ENCODE data around the gene TMEM109. TPM values are rescaled to one million over a fixed set of nuclear protein-coding genes. Genes with fewer than 3 reads are reported as not detected.

The TMEM109 gene
- total RNA-seq, 4 donors from 2014 or later: 107 to 132 (median 120) TPM

- Histone ChIP-seq H3K4me3 (no peak overlapping the region), H3K36me3 (peaks cover 0 to 77% of the 10 kb centered on the region in 2 donors), H3K27ac (no peak overlapping the region), H3K27me3 (no peaks in the 10 kb centered on the region), H3K4me1 (no peaks in the 10 kb centered on the region), H3K9me3 (no peaks in the 10 kb centered on the region)
- ATAC-seq: no peak
- WGBS, 2 donors (ENCODE audit: low coverage in 1 of 2): 29 to 61% methylated on average over 1 to 2 of the region's 5 CpGs
- no peak for TF ChIP-seq POLR2AphosphoS5 (IDR thresholded peaks at IDR 0.05)
- no peak for TF ChIP-seq POLR2A (IDR thresholded peaks at IDR 0.05)
- TF ChIP-seq EP300 (IDR thresholded peaks at IDR 0.05): no peak
- TF ChIP-seq CTCF (IDR thresholded peaks at IDR 0.05): no peak
These were observed 23.3 kb upstream of the TMEM109 start for GRCh38 chr11:60890696-60891095.

- H3K27me3 ChIP-seq: no peaks in the 10 kb centered on the region
- H3K27ac ChIP-seq: no peak overlapping the region
- TF ChIP-seq POLR2A (IDR thresholded peaks at IDR 0.05) (no peak), POLR2AphosphoS5 (IDR thresholded peaks at IDR 0.05) (no peak), EP300 (IDR thresholded peaks at IDR 0.05) (no peak), CTCF (IDR thresholded peaks at IDR 0.05) (no peak)
- no peak for ATAC-seq
- no peaks in the 10 kb centered on the region for H3K4me1 ChIP-seq
- no peak overlapping the region for H3K4me3 ChIP-seq
- 40 to 87% methylated on average over 1 to 7 of the region's 7 CpGs for WGBS, 2 donors (ENCODE audit: low coverage in 1 of 2)
- peaks cover 0 to 82% of the 10 kb centered on the region in 2 donors for H3K36me3 ChIP-seq
- H3K9me3 ChIP-seq: no peaks in the 10 kb centered on the region
These were observed 22.7 kb upstream of the TMEM109 start for GRCh38 chr11:60891103-60891741.

- no peaks in the 10 kb centered on the region for H3K9me3 ChIP-seq
- no peak overlapping the region for H3K27ac ChIP-seq
- peaks cover 8 to 99% of the 10 kb centered on the region in 2 donors for H3K36me3 ChIP-seq
- TF ChIP-seq EP300 (IDR thresholded peaks at IDR 0.05) (no peak), CTCF (IDR thresholded peaks at IDR 0.05) (no peak), POLR2AphosphoS5 (IDR thresholded peaks at IDR 0.05) (no peak), POLR2A (IDR thresholded peaks at IDR 0.05) (no peak)
- no peak for ATAC-seq
- H3K4me3 ChIP-seq: no peak overlapping the region
- 65% methylated on average over 5 of the region's 5 CpGs; no CpG with 5 or more reads in 1 of the 2 donors for WGBS, 2 donors (ENCODE audit: low coverage in 1 of 2)
- H3K27me3 ChIP-seq: no peaks in the 10 kb centered on the region
- H3K4me1 ChIP-seq: peaks cover 0 to 5% (median 0%) of the 10 kb centered on the region in 3 donors
These were observed 18.3 kb upstream of the TMEM109 start for GRCh38 chr11:60895687-60896086.

- Histone ChIP-seq H3K9me3 (no peaks in the 10 kb centered on the region), H3K27me3 (no peaks in the 10 kb centered on the region), H3K36me3 (peaks cover 8 to 100% of the 10 kb centered on the region in 2 donors)
These were observed 16.5 kb upstream of the TMEM109 start for GRCh38 chr11:60897496-60897895.

More at GRCh38 chr11:60897496-60897895, 16.5 kb upstream of the TMEM109 start:
- no peak for ATAC-seq
- WGBS, 2 donors (ENCODE audit: low coverage in 1 of 2): 83 to 90% methylated on average over 2 to 4 of the region's 4 CpGs
- Histone ChIP-seq H3K27ac (no peak overlapping the region), H3K4me1 (peaks cover 0 to 5% (median 0%) of the 10 kb centered on the region in 3 donors), H3K4me3 (no peak overlapping the region)
- no peak for TF ChIP-seq POLR2AphosphoS5 (IDR thresholded peaks at IDR 0.05)
- TF ChIP-seq POLR2A (IDR thresholded peaks at IDR 0.05): no peak
- no peak for TF ChIP-seq EP300 (IDR thresholded peaks at IDR 0.05)
- no peak for TF ChIP-seq CTCF (IDR thresholded peaks at IDR 0.05)
